ENCODE results near the gene TACR1. TPM values are rescaled to one million over a fixed set of nuclear protein-coding genes. Genes with fewer than 3 reads are reported as not detected.

Gene TACR1
- total and polyA plus RNA-seq, 8 donors, result 0.14 to 3.5 (median 0.49) TPM; not detected in 4

GRCh38 chr2:75019790-75020189 is 179.5 kb downstream of the TACR1 start:
- WGBS, 5 donors, result 66 to 79% (median 73%) methylated on average over 2 of the region's 2 CpGs
- intact Hi-C loops (cut with DNase I; ENCODE audit: low total_unique reads), result no loop called here
- no peaks in the 10 kb centered on the region for H3K36me3 ChIP-seq
- no peak overlapping the region for H3K27ac ChIP-seq
- no peak overlapping the region for H3K4me3 ChIP-seq
- no peaks in the 10 kb centered on the region for H3K4me1 ChIP-seq
- H3K9me3 ChIP-seq, result no peaks in the 10 kb centered on the region
- TF ChIP-seq POLR2AphosphoS5 (IDR thresholded peaks at IDR 0.05) (no peak), POLR2A (IDR thresholded peaks at IDR 0.05) (no peak), CTCF (IDR thresholded peaks at IDR 0.05) (no peak), EP300 (IDR thresholded peaks at IDR 0.05) (no peak)
- DNase-seq, result no peak
- no peaks in the 10 kb centered on the region for H3K27me3 ChIP-seq

- WGBS, 5 donors, result 81 to 90% (median 84%) methylated on average over 2 of the region's 2 CpGs
Measured at GRCh38 chr2:75018162-75018561, 181.2 kb downstream of the TACR1 start.

DNA sequence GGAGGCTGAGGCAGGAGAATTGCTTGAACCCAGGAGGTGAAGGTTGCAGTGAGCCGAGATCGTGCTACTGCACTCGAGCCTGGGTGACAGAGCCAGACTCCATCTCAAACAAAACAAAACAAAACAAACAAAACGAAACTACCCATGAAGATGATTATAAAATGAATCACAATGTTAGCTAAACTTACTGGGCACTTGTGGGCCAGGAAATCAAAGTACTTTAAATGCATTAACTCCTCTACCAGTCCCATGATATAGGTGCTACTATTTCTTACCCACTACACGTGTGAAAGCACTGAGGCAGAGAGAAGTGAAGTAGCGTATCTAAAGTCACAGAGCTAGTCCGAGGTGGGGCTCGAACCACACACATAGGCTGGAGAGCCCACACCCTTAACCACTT is 187.2 kb downstream of the TACR1 start:
- no peaks in the 10 kb centered on the region for H3K27me3 ChIP-seq
- intact Hi-C loops (cut with DNase I; ENCODE audit: low total_unique reads), result no loop called here
- TF ChIP-seq POLR2A (IDR thresholded peaks at IDR 0.05) (no peak), CTCF (IDR thresholded peaks at IDR 0.05) (no peak), EP300 (IDR thresholded peaks at IDR 0.05) (no peak), POLR2AphosphoS5 (IDR thresholded peaks at IDR 0.05) (no peak)
- no peaks in the 10 kb centered on the region for H3K4me1 ChIP-seq
- H3K9me3 ChIP-seq, result no peaks in the 10 kb centered on the region
- no peak overlapping the region for H3K4me3 ChIP-seq
- WGBS, 5 donors, result 74 to 79% (median 78%) methylated on average over 8 of the region's 8 CpGs
- no peak overlapping the region for H3K27ac ChIP-seq
- H3K36me3 ChIP-seq, result no peaks in the 10 kb centered on the region
- DNase-seq, result no peak

More at GRCh38 chr2:75018162-75018561, 181.2 kb downstream of the TACR1 start:
- intact Hi-C loops (cut with DNase I; ENCODE audit: low total_unique reads), result no loop called here
- Histone ChIP-seq H3K27me3 (no peaks in the 10 kb centered on the region), H3K9me3 (no peaks in the 10 kb centered on the region), H3K36me3 (no peaks in the 10 kb centered on the region), H3K4me1 (no peaks in the 10 kb centered on the region), H3K27ac (no peak overlapping the region), H3K4me3 (no peak overlapping the region)
- TF ChIP-seq POLR2AphosphoS5 (IDR thresholded peaks at IDR 0.05) (no peak), POLR2A (IDR thresholded peaks at IDR 0.05) (no peak), CTCF (IDR thresholded peaks at IDR 0.05) (no peak), EP300 (IDR thresholded peaks at IDR 0.05) (no peak)
- peak in 1 of 2 donors; percentile 15 for DNase-seq

GRCh38 chr2:75010571-75010970 is 188.7 kb downstream of the TACR1 start:
- no peaks in the 10 kb centered on the region for H3K27me3 ChIP-seq
- no peaks in the 10 kb centered on the region for H3K9me3 ChIP-seq
- H3K4me1 ChIP-seq, result no peaks in the 10 kb centered on the region
- H3K4me3 ChIP-seq, result no peak overlapping the region
- no peaks in the 10 kb centered on the region for H3K36me3 ChIP-seq
- 81 to 100% (median 92%) methylated on average over 1 of the region's 1 CpG for WGBS, 5 donors
- intact Hi-C loops (cut with DNase I; ENCODE audit: low total_unique reads), result no loop called here
- no peak overlapping the region for H3K27ac ChIP-seq
- TF ChIP-seq EP300 (IDR thresholded peaks at IDR 0.05) (no peak), POLR2AphosphoS5 (IDR thresholded peaks at IDR 0.05) (no peak), POLR2A (IDR thresholded peaks at IDR 0.05) (no peak), CTCF (IDR thresholded peaks at IDR 0.05) (no peak)
- no peak for DNase-seq
